Middle frontal gyrus (tissue), 1 donor: Measurements from ENCODE around the gene TENT5C.

Source experiments
- DNase-seq: peaks from one replicate; pipeline ENCODE4 v3.0.0-alpha.2; 2015; ENCODE audit warnings: low spot score; ENCODE audit errors: extremely low spot score

The TENT5C gene

GRCh38 chr1:117654493-117655219 lies 48.8 kb downstream of the TENT5C start:
- no peak for DNase-seq

GRCh38 chr1:117655220-117655577 lies 49.4 kb downstream of the TENT5C start:
- DNase-seq = no peak

- DNase-seq = no peak
Measured at GRCh38 chr1:117656202-117656641, 50.4 kb downstream of the TENT5C start.

- no peak for DNase-seq
Measured at GRCh38 chr1:117657031-117657430, 51.2 kb downstream of the TENT5C start.

- DNase-seq = no peak
Measured at GRCh38 chr1:117657949-117658660, 52.3 kb downstream of the TENT5C start.

- DNase-seq = no peak
Measured at GRCh38 chr1:117658676-117659075, 52.8 kb downstream of the TENT5C start.

- DNase-seq = no peak
Measured at GRCh38 chr1:117659550-117660270, 53.9 kb downstream of the TENT5C start.

GRCh38 chr1:117660271-117660965 lies 54.6 kb downstream of the TENT5C start:
- DNase-seq = no peak

- DNase-seq = no peak
Measured at GRCh38 chr1:117661027-117661426, 55.2 kb downstream of the TENT5C start.

GRCh38 chr1:117662667-117663066 lies 56.8 kb downstream of the TENT5C start:
- DNase-seq = no peak

GRCh38 chr1:117663156-117663902 lies 57.5 kb downstream of the TENT5C start:
- no peak for DNase-seq

- DNase-seq = no peak
Measured at GRCh38 chr1:117664314-117664713, 58.5 kb downstream of the TENT5C start.

- no peak for DNase-seq
Measured at GRCh38 chr1:117665556-117666270, 59.9 kb downstream of the TENT5C start.

GRCh38 chr1:117669572-117669971 lies 63.7 kb downstream of the TENT5C start:
- no peak for DNase-seq

GRCh38 chr1:117670976-117671780 lies 65.3 kb downstream of the TENT5C start:
- no peak for DNase-seq

GRCh38 chr1:117671781-117672501 lies 66.1 kb downstream of the TENT5C start:
- DNase-seq = no peak

GRCh38 chr1:117672756-117673155 lies 66.9 kb downstream of the TENT5C start:
- no peak for DNase-seq

- no peak for DNase-seq
Measured at GRCh38 chr1:117673405-117673804, 67.6 kb downstream of the TENT5C start.
